Urinary bladder (tissue), 4 donors: ENCODE measurements around the gene PPP2R1B. TPM values are rescaled to one million over a fixed set of nuclear protein-coding genes. Genes with fewer than 3 reads are reported as not detected.
A peak's percentile ranks its signal among the peaks of the same experiment; 100 is the strongest.
"Not testable (repeated sequence)": the region's sequence is repeated elsewhere in the genome, so short reads cannot be mapped to it uniquely, and the experiment has no call there.

Source experiments
- DNase-seq: peaks from one replicate; pipeline ENCODE4 v3.0.0-alpha.2; 2015; ENCODE audit errors: extremely low spot score
- H3K27ac ChIP-seq: one replicate; pipeline ENCODE4 v1.5.1; 2013; ENCODE audit warnings: low read depth, mild to moderate bottlenecking, moderate library complexity
- H3K36me3 ChIP-seq: one replicate; pipeline ENCODE4 v1.6.1; 2013; ENCODE audit warnings: mild to moderate bottlenecking, moderate library complexity; ENCODE audit not compliant: insufficient read depth
- H3K4me1 ChIP-seq: one replicate; pipeline ENCODE4 v1.6.1; 2013; ENCODE audit warnings: mild to moderate bottlenecking, moderate library complexity; ENCODE audit not compliant: insufficient read depth
- H3K4me3 ChIP-seq: one replicate; pipeline ENCODE4 v1.5.1; 2013; ENCODE audit warnings: low read depth, low read length
- WGBS: extraction: QIAGEN DNeasy Blood & Tissue Kit; methylation state at CpG from one replicate; pipeline ENCODE4 v1.1.7; 2013; 5-methylcytosine and 5-hydroxymethylcytosine counted together
- polyA plus RNA-seq: library from polyadenylated mRNA; stranded (reverse); fragments of 200-250 nt; gene quantifications from one replicate; pipeline ENCODE4 v1.2.3, GENCODE V29; 2013
- total RNA-seq: library from RNA; depleted of rRNA; stranded (reverse); fragments of >200 nt; gene quantifications from one replicate; pipeline ENCODE4 v1.2.3, GENCODE V29; 2014
- donor health status: healthy with polysubstance abuse.
- donor health status: healthy.

PPP2R1B gene
- total and polyA plus RNA-seq, 2 donors: 6.8 to 22.7 TPM

GRCh38 chr11:111720801-111721494 is 45.2 kb downstream of the PPP2R1B start:
- 93% methylated on average over 7 of the region's 7 CpGs for WGBS
- no peak for DNase-seq
- H3K4me1 ChIP-seq: no peaks in the 10 kb centered on the region
- no peak overlapping the region for H3K27ac ChIP-seq
- H3K4me3 ChIP-seq: no peak overlapping the region
- H3K36me3 ChIP-seq: peaks cover 6% of the 10 kb centered on the region

- WGBS: 88% methylated on average over 2 of the region's 2 CpGs
- Histone ChIP-seq H3K4me3 (no peak overlapping the region), H3K4me1 (no peaks in the 10 kb centered on the region), H3K36me3 (peaks cover 6% of the 10 kb centered on the region), H3K27ac (peak overlapping the region; percentile 40)
- DNase-seq: no peak
Observed at GRCh38 chr11:111719379-111719778, 46.8 kb downstream of the PPP2R1B start.

- 88% methylated on average over 5 of the region's 5 CpGs for WGBS
- H3K4me1 ChIP-seq: no peaks in the 10 kb centered on the region
Observed at GRCh38 chr11:111718859-111719258, 47.3 kb downstream of the PPP2R1B start.

GRCh38 chr11:111718436-111718835 is 47.8 kb downstream of the PPP2R1B start:
- no peaks in the 10 kb centered on the region for H3K4me1 ChIP-seq
- peaks cover 6% of the 10 kb centered on the region for H3K36me3 ChIP-seq
- 39% methylated on average over 6 of the region's 6 CpGs for WGBS
- no peak for DNase-seq
- H3K4me3 ChIP-seq: no peak overlapping the region
- H3K27ac ChIP-seq: no peak overlapping the region

More at GRCh38 chr11:111718859-111719258, 47.3 kb downstream of the PPP2R1B start:
- Histone ChIP-seq H3K36me3 (peaks cover 6% of the 10 kb centered on the region), H3K4me3 (no peak overlapping the region), H3K27ac (no peak overlapping the region)
- DNase-seq: no peak

GRCh38 chr11:111717660-111718059 is 48.5 kb downstream of the PPP2R1B start:
- not testable (repeated sequence) for H3K27ac ChIP-seq, DNase-seq, H3K36me3 ChIP-seq, H3K4me1 ChIP-seq, H3K4me3 ChIP-seq
- WGBS: 92% methylated on average over 3 of the region's 3 CpGs

GRCh38 chr11:111715142-111715816 is 50.9 kb downstream of the PPP2R1B start:
- H3K4me3 ChIP-seq: no peak overlapping the region
- no peak overlapping the region for H3K27ac ChIP-seq
- no peak for DNase-seq
- WGBS: 77% methylated on average over 5 of the region's 5 CpGs
- H3K36me3 ChIP-seq: no peaks in the 10 kb centered on the region
- H3K4me1 ChIP-seq: no peaks in the 10 kb centered on the region

- WGBS: 95% methylated on average over 4 of the region's 4 CpGs
- no peak overlapping the region for H3K27ac ChIP-seq
- no peaks in the 10 kb centered on the region for H3K36me3 ChIP-seq
- H3K4me3 ChIP-seq: no peak overlapping the region
- H3K4me1 ChIP-seq: no peaks in the 10 kb centered on the region
- DNase-seq: no peak
Observed at GRCh38 chr11:111714522-111714921, 51.7 kb downstream of the PPP2R1B start.

GRCh38 chr11:111707691-111708067 is 58.5 kb downstream of the PPP2R1B start:
- H3K27ac ChIP-seq: no peak overlapping the region
- 94% methylated on average over 5 of the region's 5 CpGs for WGBS

GRCh38 chr11:111707039-111707690 is 59.0 kb downstream of the PPP2R1B start:
- WGBS: 19% methylated on average over 9 of the region's 9 CpGs
- H3K27ac ChIP-seq: no peak overlapping the region
- H3K4me3 ChIP-seq: no peak overlapping the region
- no peaks in the 10 kb centered on the region for H3K4me1 ChIP-seq
- H3K36me3 ChIP-seq: peaks cover 1% of the 10 kb centered on the region
- DNase-seq: no peak

More at GRCh38 chr11:111707691-111708067, 58.5 kb downstream of the PPP2R1B start:
- no peak for DNase-seq
- peaks cover 1% of the 10 kb centered on the region for H3K36me3 ChIP-seq
- H3K4me1 ChIP-seq: no peaks in the 10 kb centered on the region
- H3K4me3 ChIP-seq: no peak overlapping the region

- Histone ChIP-seq H3K4me1 (no peaks in the 10 kb centered on the region), H3K36me3 (peaks cover 1% of the 10 kb centered on the region), H3K27ac (no peak overlapping the region), H3K4me3 (no peak overlapping the region)
- 46% methylated on average over 1 of the region's 1 CpG for WGBS
- peak; percentile 39 for DNase-seq
Observed at GRCh38 chr11:111703576-111703975, 62.6 kb downstream of the PPP2R1B start.

GRCh38 chr11:111702623-111703022 is 63.6 kb downstream of the PPP2R1B start:
- Histone ChIP-seq H3K27ac (no peak overlapping the region), H3K4me3 (no peak overlapping the region), H3K36me3 (peaks cover 1% of the 10 kb centered on the region), H3K4me1 (no peaks in the 10 kb centered on the region)
- WGBS: 88% methylated on average over 5 of the region's 5 CpGs
- no peak for DNase-seq

- H3K27ac ChIP-seq: no peak overlapping the region
- no peaks in the 10 kb centered on the region for H3K4me1 ChIP-seq
- no peak for DNase-seq
- H3K36me3 ChIP-seq: peaks cover 1% of the 10 kb centered on the region
- H3K4me3 ChIP-seq: no peak overlapping the region
- WGBS: 96% methylated on average over 1 of the region's 1 CpG
Observed at GRCh38 chr11:111700162-111700561, 66.0 kb downstream of the PPP2R1B start.

GRCh38 chr11:111699579-111700156 is 66.5 kb downstream of the PPP2R1B start:
- no peak overlapping the region for H3K4me3 ChIP-seq
- WGBS: 89% methylated on average over 1 of the region's 1 CpG
- no peaks in the 10 kb centered on the region for H3K4me1 ChIP-seq
- H3K27ac ChIP-seq: no peak overlapping the region
- H3K36me3 ChIP-seq: no peaks in the 10 kb centered on the region
- no peak for DNase-seq
